ENCODE data around the gene RAX. TPM values are rescaled to one million over a fixed set of nuclear protein-coding genes. Genes with fewer than 3 reads are reported as not detected.

The RAX gene
- total and polyA plus RNA-seq, 2 donors (not counting 1 experiment from before 2014, with no cell fraction given), result not detected

DNA sequence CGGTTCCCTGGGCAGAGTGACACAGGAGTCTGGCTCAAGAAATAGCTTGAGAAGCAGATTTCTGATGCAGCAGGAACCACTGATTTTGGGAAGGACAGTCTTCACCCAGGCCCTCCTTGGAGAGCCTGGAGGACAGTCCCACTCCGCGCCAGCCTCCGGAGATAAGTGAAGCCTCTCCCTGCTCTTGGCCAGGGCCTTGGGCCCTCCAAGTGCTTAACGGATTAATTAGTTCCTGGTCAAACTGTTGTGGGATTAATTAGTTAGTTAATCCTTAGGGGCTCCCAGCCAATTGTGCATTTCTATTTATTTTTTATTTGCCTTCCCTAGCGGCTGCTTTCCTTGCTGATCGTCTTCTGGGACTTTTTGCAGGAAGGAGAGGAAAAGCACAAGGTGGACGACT lies 25.6 kb upstream of the RAX start:
- ChIA-PET POLR2A (no interaction called here), CTCF (no interaction called here)
- Mint-ChIP-seq H3K4me1 (no peaks in the 10 kb centered on the region), H3K27me3 (peaks cover 33% of the 10 kb centered on the region), H3K4me3 (no peak overlapping the region), H3K9me3 (ENCODE audit: insufficient read depth) (no peaks in the 10 kb centered on the region), H3K27ac (no peak overlapping the region)
- H3K36me3 ChIP-seq (replicated peaks in 1 of 2; ENCODE audit: control extremely low read depth in 1 of 2, control insufficient read depth in 1 of 2, extremely low read depth in 1 of 2, insufficient read depth in 2 of 2, low read length in 1 of 2), result no peaks in the 10 kb centered on the region
- ATAC-seq (ENCODE audit: low read depth), result no peak
- no peak overlapping the region for H3K4me3 ChIP-seq (ENCODE audit: control extremely low read depth in 1 of 5, extremely low read depth in 1 of 5, insufficient read depth in 1 of 5, low read depth in 2 of 5, low read length in 4 of 5)
- intact Hi-C loops (cut with micrococcal nuclease), result no loop called here
- no peak overlapping the region for H2AFZ ChIP-seq (ENCODE audit: insufficient read depth, low read depth, low read length, poor library complexity, severe bottlenecking)
- no peak for DNase-seq
- no peak for TF ChIP-seq EZH2 (IDR thresholded peaks at IDR 0.05; ENCODE audit: borderline replicate concordance, insufficient read depth, low read depth, low read length, poor library complexity, severe bottlenecking)
- TF ChIP-seq, protein P1, sequence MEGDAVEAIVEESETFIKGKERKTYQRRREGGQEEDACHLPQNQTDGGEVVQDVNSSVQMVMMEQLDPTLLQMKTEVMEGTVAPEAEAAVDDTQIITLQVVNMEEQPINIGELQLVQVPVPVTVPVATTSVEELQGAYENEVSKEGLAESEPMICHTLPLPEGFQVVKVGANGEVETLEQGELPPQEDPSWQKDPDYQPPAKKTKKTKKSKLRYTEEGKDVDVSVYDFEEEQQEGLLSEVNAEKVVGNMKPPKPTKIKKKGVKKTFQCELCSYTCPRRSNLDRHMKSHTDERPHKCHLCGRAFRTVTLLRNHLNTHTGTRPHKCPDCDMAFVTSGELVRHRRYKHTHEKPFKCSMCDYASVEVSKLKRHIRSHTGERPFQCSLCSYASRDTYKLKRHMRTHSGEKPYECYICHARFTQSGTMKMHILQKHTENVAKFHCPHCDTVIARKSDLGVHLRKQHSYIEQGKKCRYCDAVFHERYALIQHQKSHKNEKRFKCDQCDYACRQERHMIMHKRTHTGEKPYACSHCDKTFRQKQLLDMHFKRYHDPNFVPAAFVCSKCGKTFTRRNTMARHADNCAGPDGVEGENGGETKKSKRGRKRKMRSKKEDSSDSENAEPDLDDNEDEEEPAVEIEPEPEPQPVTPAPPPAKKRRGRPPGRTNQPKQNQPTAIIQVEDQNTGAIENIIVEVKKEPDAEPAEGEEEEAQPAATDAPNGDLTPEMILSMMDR (IDR thresholded peaks at IDR 0.05), result no peak
- no peak overlapping the region for H3K27ac ChIP-seq (ENCODE audit: low read length in 2 of 2)
- H3K79me2 ChIP-seq (ENCODE audit: control insufficient read depth, insufficient read depth, low read length), result no peaks in the 10 kb centered on the region
- H3K27me3 ChIP-seq (replicated peaks in 1 of 4; ENCODE audit: control extremely low read depth in 1 of 4, control insufficient read depth in 3 of 4, insufficient read depth in 4 of 4, low read length in 3 of 4), result peaks cover 0 to 11% (median 4%) of the 10 kb centered on the region in 4 experiments
- no peaks in the 10 kb centered on the region for H3K4me1 ChIP-seq (ENCODE audit: control insufficient read depth in 2 of 2, insufficient read depth in 2 of 2, low read length in 2 of 2)
- H3K4me2 ChIP-seq (replicated peaks; ENCODE audit: low read depth, low read length, poor library complexity, severe bottlenecking), result no peak overlapping the region
- WGBS (ENCODE audit: insufficient coverage), result 82% methylated on average over 6 of the region's 8 CpGs
- no peak overlapping the region for H3K9ac ChIP-seq (ENCODE audit: low read length)
- H3K9me3 ChIP-seq (ENCODE audit: control extremely low read depth in 1 of 3, control insufficient read depth in 2 of 3, insufficient read depth in 1 of 3, low read length in 2 of 3), result no peaks in the 10 kb centered on the region
- H4K20me1 ChIP-seq (ENCODE audit: control insufficient read depth, insufficient read depth, low read length, poor library complexity, severe bottlenecking), result no peaks in the 10 kb centered on the region

DNA sequence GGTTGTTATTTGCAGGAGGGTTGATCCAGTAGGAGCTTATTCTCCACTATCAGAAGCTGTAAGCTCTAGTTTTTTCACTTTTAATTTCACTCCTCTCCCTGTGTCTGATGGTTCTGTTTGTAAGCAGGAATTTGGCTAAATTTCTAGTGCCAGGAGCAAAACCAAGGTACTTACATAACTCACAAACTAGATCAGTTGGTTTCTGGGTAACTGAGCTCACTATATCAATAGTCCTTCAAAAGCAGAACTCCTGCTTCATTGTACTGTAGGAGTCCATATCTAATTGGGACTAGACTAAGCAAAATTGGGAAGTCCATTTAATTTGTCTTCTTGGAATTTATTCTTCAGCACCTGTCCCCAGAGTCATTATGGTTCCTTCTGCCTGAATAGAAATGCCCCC lies 20.1 kb upstream of the RAX start:
- Mint-ChIP-seq H3K9me3 (ENCODE audit: insufficient read depth) (peaks cover 1% of the 10 kb centered on the region), H3K4me1 (no peaks in the 10 kb centered on the region), H3K27ac (no peak overlapping the region), H3K27me3 (peaks cover 50% of the 10 kb centered on the region), H3K4me3 (no peak overlapping the region)
- no peaks in the 10 kb centered on the region for H3K36me3 ChIP-seq (replicated peaks in 1 of 2; ENCODE audit: control extremely low read depth in 1 of 2, control insufficient read depth in 1 of 2, extremely low read depth in 1 of 2, insufficient read depth in 2 of 2, low read length in 1 of 2)
- H3K4me2 ChIP-seq (replicated peaks; ENCODE audit: low read depth, low read length, poor library complexity, severe bottlenecking), result no peak overlapping the region
- H3K9me3 ChIP-seq (ENCODE audit: control extremely low read depth in 1 of 3, control insufficient read depth in 2 of 3, insufficient read depth in 1 of 3, low read length in 2 of 3), result no peaks in the 10 kb centered on the region
- CTCF ChIA-PET, result no interaction called here
- ATAC-seq (ENCODE audit: low read depth), result no peak
- peaks cover 0 to 13% (median 5%) of the 10 kb centered on the region in 4 experiments for H3K27me3 ChIP-seq (replicated peaks in 1 of 4; ENCODE audit: control extremely low read depth in 1 of 4, control insufficient read depth in 3 of 4, insufficient read depth in 4 of 4, low read length in 3 of 4)
- H4K20me1 ChIP-seq (ENCODE audit: control insufficient read depth, insufficient read depth, low read length, poor library complexity, severe bottlenecking), result no peaks in the 10 kb centered on the region
- no peak for DNase-seq
- H2AFZ ChIP-seq (ENCODE audit: insufficient read depth, low read depth, low read length, poor library complexity, severe bottlenecking), result no peak overlapping the region
- POLR2A ChIA-PET, result no interaction called here
- H3K4me1 ChIP-seq (ENCODE audit: control insufficient read depth in 2 of 2, insufficient read depth in 2 of 2, low read length in 2 of 2), result no peaks in the 10 kb centered on the region
- no peak overlapping the region for H3K4me3 ChIP-seq (ENCODE audit: control extremely low read depth in 1 of 5, extremely low read depth in 1 of 5, insufficient read depth in 1 of 5, low read depth in 2 of 5, low read length in 4 of 5)
- intact Hi-C loops (cut with micrococcal nuclease), result no loop called here
- no peaks in the 10 kb centered on the region for H3K79me2 ChIP-seq (ENCODE audit: control insufficient read depth, insufficient read depth, low read length)
- no peak overlapping the region for H3K27ac ChIP-seq (ENCODE audit: low read length in 2 of 2)
- H3K9ac ChIP-seq (ENCODE audit: low read length), result no peak overlapping the region
- TF ChIP-seq, protein P1 (IDR thresholded peaks at IDR 0.05), result no peak
- TF ChIP-seq EZH2 (IDR thresholded peaks at IDR 0.05; ENCODE audit: borderline replicate concordance, insufficient read depth, low read depth, low read length, poor library complexity, severe bottlenecking), result no peak
